Stimulated activated effector memory CD8-positive, alpha-beta T cell treated with anti-CD3 and anti-CD28 coated beads, Interleukin-12 subunit alpha, Interleukin-12 subunit beta, amount 100 ng/mL, for 72 hours (primary cell): ENCODE data around the gene ASPHD1.
"Not testable (repeated sequence)": the region's sequence is repeated elsewhere in the genome, so short reads cannot be mapped to it uniquely, and the experiment has no call there.

Source experiments
- ATAC-seq: fragments of 150-1000 bp; cut with Tn5 transposase; 2 replicates; pipeline ENCODE4 v1.10.0; 2021
- DNase-seq, 2 donors: peaks; one replicate each; pipeline ENCODE4 v3.0.0; 2021 to 2022; ENCODE audit warnings: low spot score in 2 of 2
- H3K27ac Mint-ChIP-seq: one replicate; pipeline ENCODE4 v1.8.0; 2022; ENCODE audit warnings: mild to moderate bottlenecking, mixed read lengths
- H3K36me3 Mint-ChIP-seq: one replicate; pipeline ENCODE4 v1.8.0; 2022; ENCODE audit warnings: mild to moderate bottlenecking, mixed read lengths
- H3K4me1 Mint-ChIP-seq: one replicate; pipeline ENCODE4 v1.8.0; 2022; ENCODE audit warnings: mixed read lengths
- H3K4me3 Mint-ChIP-seq: one replicate; pipeline ENCODE4 v1.8.0; 2022; ENCODE audit warnings: mild to moderate bottlenecking, mixed read lengths
- H3K9me3 Mint-ChIP-seq: one replicate; pipeline ENCODE4 v1.8.0; 2022; ENCODE audit warnings: mixed read lengths

The ASPHD1 gene

DNA sequence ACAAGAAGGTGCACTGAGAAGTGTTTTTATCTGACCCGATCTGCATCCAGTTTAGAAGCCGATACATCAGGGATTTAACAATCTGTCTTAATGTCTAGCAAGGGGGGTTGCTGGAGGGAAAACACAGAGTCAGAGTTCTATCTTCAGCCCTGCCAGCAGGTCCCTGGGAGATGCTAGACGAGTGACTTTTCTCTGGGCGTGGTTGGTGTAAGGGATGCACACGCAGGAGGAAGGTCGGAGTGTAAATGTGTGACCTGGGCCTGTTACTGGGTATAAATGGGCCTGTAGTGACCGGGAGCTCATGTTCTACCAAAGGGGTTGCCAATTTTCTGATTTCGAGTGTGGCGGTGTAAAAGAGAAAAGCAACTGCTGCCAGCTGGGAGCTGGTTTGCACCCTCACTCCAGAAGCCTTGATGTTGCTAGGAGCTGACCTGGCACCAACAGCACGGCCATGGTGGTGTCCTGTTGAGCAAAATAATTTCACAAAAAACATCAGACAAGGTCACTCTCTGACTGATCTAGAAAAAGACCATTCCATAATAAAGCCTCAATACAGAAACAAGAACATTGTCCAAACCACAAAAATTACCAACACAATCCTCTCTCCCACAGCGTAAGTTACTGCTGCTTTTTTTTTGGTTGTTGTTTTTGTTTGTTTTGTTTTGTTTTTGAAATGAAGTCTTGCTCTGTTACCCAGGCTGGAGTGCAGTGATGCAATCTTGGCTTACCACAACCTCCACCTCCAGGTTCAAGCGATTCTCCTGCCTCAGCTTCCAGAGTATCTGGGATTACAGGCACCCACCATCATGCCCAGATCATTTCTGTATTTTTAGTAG lies 27.0 kb downstream of the ASPHD1 start:
- peaks cover 38% of the 10 kb centered on the region for H3K36me3 Mint-ChIP-seq
- DNase-seq (no peak), ATAC-seq (no peak)
- H3K9me3 Mint-ChIP-seq = no peaks in the 10 kb centered on the region
- peak overlapping the region; percentile 91 for H3K4me3 Mint-ChIP-seq
- H3K4me1 Mint-ChIP-seq = peaks cover 38% of the 10 kb centered on the region
- no peak overlapping the region for H3K27ac Mint-ChIP-seq

DNA sequence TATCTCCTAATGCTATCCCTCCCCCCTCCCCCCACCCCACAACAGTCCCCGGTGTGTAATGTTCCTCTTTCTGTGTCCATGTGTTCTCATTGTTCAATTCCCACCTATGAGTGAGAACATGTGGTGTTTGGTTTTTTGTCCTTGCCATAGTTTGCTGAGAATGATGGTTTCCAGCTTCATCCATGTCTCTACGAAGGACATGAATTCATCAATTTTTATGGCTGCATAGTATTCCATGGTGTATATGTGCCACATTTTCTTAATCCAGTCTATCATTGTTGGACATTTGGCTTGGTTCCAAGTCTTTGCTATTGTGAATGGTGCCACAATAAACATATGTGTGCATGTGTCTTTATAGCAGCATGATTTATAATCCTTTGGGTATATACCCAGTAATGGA lies 31.5 kb downstream of the ASPHD1 start:
- not testable (repeated sequence) for H3K4me3 Mint-ChIP-seq, H3K36me3 Mint-ChIP-seq, DNase-seq, H3K27ac Mint-ChIP-seq, ATAC-seq, H3K9me3 Mint-ChIP-seq
- H3K4me1 Mint-ChIP-seq = peaks cover 11% of the 10 kb centered on the region

DNA sequence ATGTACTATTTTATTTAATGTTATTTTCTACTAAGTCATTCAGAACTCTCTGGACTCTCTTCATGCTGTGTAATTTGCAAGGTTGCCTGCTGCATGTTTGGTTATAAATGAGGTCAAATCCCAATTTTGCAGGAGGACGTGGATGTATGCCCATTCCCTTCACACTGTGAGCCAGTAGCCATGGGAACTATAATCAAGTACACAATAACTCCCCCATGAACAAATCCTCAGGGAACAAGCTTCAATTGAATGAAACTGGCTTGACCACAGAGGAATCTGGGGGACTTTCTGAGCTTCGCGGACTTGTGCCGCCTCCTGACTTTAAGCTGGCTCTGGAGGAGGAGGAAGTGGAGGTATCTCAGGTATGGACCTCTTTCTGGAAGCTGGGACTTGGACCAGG lies 40.4 kb downstream of the ASPHD1 start:
- Mint-ChIP-seq H3K4me1 (no peaks in the 10 kb centered on the region), H3K27ac (no peak overlapping the region), H3K4me3 (no peak overlapping the region), H3K9me3 (no peaks in the 10 kb centered on the region), H3K36me3 (no peaks in the 10 kb centered on the region)
- no peak for DNase-seq
- no peak for ATAC-seq

DNA sequence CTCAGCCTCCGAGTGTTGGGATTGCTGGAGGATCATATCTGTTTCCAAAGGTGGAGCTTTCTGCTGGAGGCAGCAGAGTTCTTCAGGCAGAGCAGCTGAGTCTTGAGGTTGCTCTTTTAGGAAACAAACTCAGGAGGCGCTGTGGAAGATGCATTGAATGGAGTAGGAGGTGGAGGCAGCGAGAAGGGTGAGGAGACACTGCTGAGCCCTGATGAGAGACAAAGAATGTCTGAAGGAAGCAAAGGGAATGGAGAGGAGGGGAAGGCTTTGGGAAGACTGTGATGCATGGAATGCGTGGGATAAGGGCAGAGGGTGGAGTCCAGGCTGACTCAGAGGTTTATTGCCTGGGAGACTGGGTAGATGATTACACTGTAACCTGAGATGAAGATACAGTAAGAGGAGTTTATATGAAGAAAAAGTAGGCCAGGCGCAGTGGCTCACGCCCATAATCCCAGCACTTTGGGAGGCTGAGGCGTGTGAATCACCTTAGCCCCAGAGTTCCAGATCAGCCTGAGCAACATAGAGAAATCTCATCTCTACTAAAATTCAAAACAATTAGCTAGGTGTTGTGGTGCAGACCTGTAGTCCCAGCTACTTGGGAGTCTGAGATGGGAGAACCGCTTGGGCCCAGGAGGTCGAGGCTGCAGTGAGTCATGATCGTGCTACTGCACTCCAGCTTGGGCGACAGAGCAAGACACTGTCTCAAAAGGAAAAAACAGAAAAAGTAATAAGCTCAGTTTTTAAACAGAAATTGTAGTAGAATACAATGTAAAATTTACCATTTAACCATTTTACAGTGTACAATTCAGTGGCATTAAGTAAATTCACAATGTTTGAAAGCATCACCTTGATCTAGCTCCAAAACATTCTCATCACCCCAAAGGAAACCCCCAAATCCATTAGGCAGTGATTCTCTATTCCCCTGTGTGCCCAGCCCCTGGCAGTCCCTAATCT lies 43.8 kb downstream of the ASPHD1 start:
- no peaks in the 10 kb centered on the region for H3K9me3 Mint-ChIP-seq
- ATAC-seq (no peak), DNase-seq (no peak)
- no peak overlapping the region for H3K27ac Mint-ChIP-seq
- H3K36me3 Mint-ChIP-seq = no peaks in the 10 kb centered on the region
- H3K4me1 Mint-ChIP-seq = no peaks in the 10 kb centered on the region
- no peak overlapping the region for H3K4me3 Mint-ChIP-seq

DNA sequence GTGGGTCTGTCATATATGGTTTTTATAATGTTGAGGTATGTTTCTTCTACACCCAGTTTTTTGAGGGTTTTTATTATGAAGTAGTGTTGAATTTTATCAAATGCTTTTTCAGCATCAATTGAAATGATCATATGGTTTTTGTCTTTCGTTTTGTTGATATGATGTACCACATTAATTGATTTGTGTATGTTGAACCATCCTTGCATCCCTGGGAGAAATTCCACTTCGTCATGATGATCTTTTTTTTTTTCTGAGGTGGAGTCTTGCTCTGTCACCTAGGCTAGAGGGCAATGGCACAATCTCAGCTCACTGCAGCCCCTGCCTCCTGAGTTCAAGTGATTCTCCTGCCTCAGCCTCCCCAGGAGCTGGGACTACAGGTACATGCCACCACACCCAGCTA lies 47.6 kb downstream of the ASPHD1 start:
- no peak overlapping the region for H3K4me3 Mint-ChIP-seq
- H3K27ac Mint-ChIP-seq = no peak overlapping the region
- ATAC-seq (no peak), DNase-seq (no peak)
- no peaks in the 10 kb centered on the region for H3K36me3 Mint-ChIP-seq
- peaks cover 3% of the 10 kb centered on the region for H3K9me3 Mint-ChIP-seq
- no peaks in the 10 kb centered on the region for H3K4me1 Mint-ChIP-seq

DNA sequence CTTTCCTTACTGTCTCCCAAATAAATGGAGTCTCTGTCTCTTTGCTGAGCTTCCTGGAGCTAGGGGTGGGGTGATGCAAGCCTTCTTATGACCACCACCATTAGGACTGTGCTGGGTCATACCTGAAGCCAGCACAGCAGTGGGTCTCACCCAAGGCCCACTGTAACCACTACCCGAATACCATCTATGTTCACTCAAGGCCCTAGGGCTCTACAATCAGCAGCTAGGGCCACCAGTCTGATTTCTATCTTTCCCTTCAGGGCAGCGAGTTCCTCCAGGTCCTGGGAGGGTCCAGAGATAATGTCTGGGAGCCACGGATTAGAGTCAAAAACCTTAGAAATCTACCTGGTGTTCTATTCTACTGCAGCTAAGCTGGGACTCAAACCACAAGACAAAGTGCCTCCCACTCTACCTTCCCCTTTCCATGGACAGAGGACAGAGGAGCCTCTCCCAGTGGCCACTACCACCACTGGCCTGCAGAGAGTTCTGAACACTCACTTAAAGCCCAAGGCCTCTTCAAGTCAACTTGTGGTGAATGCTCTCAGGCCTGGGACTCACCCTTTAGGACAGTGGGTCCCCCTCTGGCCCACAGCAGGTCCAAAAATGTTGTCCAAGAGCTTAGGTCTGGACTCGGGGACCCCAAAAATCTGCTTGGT lies 50.6 kb downstream of the ASPHD1 start:
- H3K9me3 Mint-ChIP-seq = peaks cover 3% of the 10 kb centered on the region
- no peaks in the 10 kb centered on the region for H3K36me3 Mint-ChIP-seq
- H3K4me3 Mint-ChIP-seq = no peak overlapping the region
- no peak overlapping the region for H3K27ac Mint-ChIP-seq
- no peak for ATAC-seq
- DNase-seq = no peak
- no peaks in the 10 kb centered on the region for H3K4me1 Mint-ChIP-seq

DNA sequence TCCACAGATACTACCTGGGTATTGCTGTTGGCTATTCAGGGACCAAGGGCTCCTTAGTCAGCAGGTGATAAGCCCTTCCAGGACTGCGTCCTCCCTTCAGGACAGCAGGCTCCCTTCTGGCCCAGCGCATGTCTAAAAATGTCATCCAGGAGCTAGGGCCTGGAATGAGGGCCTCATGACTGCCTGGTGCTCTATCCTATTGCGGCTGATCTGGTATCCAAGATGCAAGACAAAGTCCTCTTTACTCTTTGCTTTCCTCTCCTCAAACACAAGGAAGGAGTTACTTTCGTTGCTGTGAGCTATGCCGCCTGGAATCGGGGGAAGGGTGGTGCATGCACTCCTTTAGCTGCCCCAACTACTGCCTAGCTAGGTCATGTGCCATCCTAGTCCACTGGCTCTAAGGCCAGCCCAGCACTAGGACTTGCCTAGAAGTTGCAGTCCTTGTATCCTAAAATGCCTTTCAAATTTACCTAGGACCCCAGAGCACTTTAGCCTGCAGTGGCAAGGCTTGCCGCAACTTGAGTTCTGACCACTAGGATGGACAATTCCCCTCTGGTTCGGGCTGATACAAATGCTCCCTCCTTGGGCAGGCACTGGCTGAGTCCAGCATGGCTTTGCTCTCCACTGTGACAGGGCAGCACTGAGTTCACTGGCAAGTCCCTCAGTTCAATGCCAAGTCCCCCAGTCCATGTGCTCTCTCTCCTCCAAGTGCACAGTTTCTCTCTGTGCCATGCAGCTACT lies 51.5 kb downstream of the ASPHD1 start:
- no peaks in the 10 kb centered on the region for H3K36me3 Mint-ChIP-seq
- ATAC-seq = no peak
- DNase-seq = no peak
- H3K4me3 Mint-ChIP-seq = no peak overlapping the region
- H3K4me1 Mint-ChIP-seq = no peaks in the 10 kb centered on the region
- H3K27ac Mint-ChIP-seq = peak overlapping the region; percentile 34
- peaks cover 3% of the 10 kb centered on the region for H3K9me3 Mint-ChIP-seq
